ENCODE data around the gene MYH7. TPM values are rescaled to one million over a fixed set of nuclear protein-coding genes. Genes with fewer than 3 reads are reported as not detected.

Gene MYH7
- polyA plus RNA-seq, 1 donor from 2014 or later = 0.12 TPM

- Histone ChIP-seq H3K9me3 (ENCODE audit: low read length) (no peaks in the 10 kb centered on the region), H4K20me1 (ENCODE audit: insufficient read depth) (no peaks in the 10 kb centered on the region), H3K79me2 (replicated peaks; ENCODE audit: insufficient read depth, low read length) (no peaks in the 10 kb centered on the region), H3K36me3 (ENCODE audit: insufficient read depth, low read length) (no peaks in the 10 kb centered on the region), H3F3A (ENCODE audit: insufficient read depth, low read length, poor library complexity, severe bottlenecking) (peaks cover 5% of the 10 kb centered on the region), H3K27ac (ENCODE audit: low read length) (peak overlapping the region; percentile 93), H2AFZ (ENCODE audit: low read depth, low read length) (no peak overlapping the region), H3K9me2 (ENCODE audit: insufficient read depth, low read length) (no peaks in the 10 kb centered on the region), H3K4me3 (ENCODE audit: low read length) (no peak overlapping the region), H3K9ac (ENCODE audit: low read length) (peak overlapping the region; percentile 71), H3K4me2 (ENCODE audit: low read length) (no peak overlapping the region), H3K27me3 (ENCODE audit: insufficient read depth, low read depth, low read length) (no peaks in the 10 kb centered on the region)
- TF ChIP-seq, protein P1, sequence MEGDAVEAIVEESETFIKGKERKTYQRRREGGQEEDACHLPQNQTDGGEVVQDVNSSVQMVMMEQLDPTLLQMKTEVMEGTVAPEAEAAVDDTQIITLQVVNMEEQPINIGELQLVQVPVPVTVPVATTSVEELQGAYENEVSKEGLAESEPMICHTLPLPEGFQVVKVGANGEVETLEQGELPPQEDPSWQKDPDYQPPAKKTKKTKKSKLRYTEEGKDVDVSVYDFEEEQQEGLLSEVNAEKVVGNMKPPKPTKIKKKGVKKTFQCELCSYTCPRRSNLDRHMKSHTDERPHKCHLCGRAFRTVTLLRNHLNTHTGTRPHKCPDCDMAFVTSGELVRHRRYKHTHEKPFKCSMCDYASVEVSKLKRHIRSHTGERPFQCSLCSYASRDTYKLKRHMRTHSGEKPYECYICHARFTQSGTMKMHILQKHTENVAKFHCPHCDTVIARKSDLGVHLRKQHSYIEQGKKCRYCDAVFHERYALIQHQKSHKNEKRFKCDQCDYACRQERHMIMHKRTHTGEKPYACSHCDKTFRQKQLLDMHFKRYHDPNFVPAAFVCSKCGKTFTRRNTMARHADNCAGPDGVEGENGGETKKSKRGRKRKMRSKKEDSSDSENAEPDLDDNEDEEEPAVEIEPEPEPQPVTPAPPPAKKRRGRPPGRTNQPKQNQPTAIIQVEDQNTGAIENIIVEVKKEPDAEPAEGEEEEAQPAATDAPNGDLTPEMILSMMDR (IDR thresholded peaks at IDR 0.05; ENCODE audit: poor library complexity, severe bottlenecking) = no peak
- TF ChIP-seq RAD21 (conservative IDR thresholded peaks at IDR 0.05) (no peak), EZH2 (IDR thresholded peaks at IDR 0.05; ENCODE audit: borderline replicate concordance, insufficient read depth, low read length, poor library complexity, severe bottlenecking) (no peak), MXI1 (conservative IDR thresholded peaks at IDR 0.05; ENCODE audit: poor library complexity, severe bottlenecking) (no peak)
These were observed 2.9 kb upstream of the MYH7 start for GRCh38 chr14:23438101-23438971.

DNA sequence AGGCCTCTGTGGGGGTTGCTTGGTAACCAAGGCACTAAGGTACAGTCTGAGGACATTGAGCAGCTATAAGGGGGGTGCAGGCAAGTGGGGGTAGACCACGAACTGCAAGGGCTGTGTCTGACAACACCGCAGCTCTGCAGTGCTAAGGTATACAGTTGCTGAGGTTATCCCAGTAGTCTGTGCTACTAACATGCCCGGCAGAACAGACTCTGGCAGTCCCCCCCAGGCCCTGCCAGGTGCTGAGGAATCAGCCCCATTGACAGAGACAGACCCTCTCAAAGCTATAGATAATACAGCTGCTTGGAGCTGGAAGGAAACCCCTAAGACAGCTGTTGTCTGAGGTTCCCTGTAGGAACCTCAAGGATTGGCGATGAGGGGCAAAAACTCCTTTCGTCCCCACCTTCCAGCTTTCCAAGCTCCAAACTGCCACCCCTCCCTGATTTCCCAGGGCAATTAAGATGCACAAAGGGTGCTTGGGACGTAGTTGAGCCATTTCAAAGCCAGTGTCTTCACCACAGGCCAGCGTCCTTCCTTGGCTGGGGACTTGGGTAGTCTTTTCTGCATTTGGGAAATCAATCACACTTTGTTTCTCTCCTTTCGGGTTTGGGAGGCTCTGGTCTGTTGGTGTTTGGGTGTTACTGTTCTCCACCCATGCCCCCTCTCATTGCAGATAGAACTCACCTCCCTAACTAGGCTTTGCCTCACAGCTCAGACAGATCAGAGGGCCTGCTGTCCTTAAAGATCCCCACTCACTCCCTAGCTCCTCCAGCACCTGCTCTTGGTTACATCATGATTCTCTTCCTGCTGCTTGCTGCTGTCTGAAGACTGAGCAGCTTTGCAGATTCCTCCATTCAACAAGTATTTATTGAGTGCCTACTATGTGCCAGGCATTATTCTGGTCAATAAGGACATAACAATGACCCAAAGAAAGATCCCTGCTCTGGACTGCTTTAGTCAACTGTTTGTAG is 2.0 kb upstream of the MYH7 start:
- H3K79me2 ChIP-seq (replicated peaks; ENCODE audit: insufficient read depth, low read length) = no peaks in the 10 kb centered on the region
- peak overlapping the region; percentile 71 for H3K9ac ChIP-seq (ENCODE audit: low read length)
- H4K20me1 ChIP-seq (ENCODE audit: insufficient read depth) = no peaks in the 10 kb centered on the region
- no peaks in the 10 kb centered on the region for H3K27me3 ChIP-seq (ENCODE audit: insufficient read depth, low read depth, low read length)
- no peaks in the 10 kb centered on the region for H3K36me3 ChIP-seq (ENCODE audit: insufficient read depth, low read length)
- H3K4me3 ChIP-seq (ENCODE audit: low read length) = peak overlapping the region; percentile 30
- H3K27ac ChIP-seq (ENCODE audit: low read length) = peak overlapping the region; percentile 93
- peaks cover 5% of the 10 kb centered on the region for H3F3A ChIP-seq (ENCODE audit: insufficient read depth, low read length, poor library complexity, severe bottlenecking)
- H3K9me3 ChIP-seq (ENCODE audit: low read length) = no peaks in the 10 kb centered on the region
- H3K9me2 ChIP-seq (ENCODE audit: insufficient read depth, low read length) = no peaks in the 10 kb centered on the region
- H2AFZ ChIP-seq (ENCODE audit: low read depth, low read length) = peak overlapping the region; percentile 42
- peak overlapping the region; percentile 7 for H3K4me2 ChIP-seq (ENCODE audit: low read length)
- TF ChIP-seq POLR2AphosphoS5 (IDR thresholded peaks at IDR 0.05) (no peak), SMC3 (conservative IDR thresholded peaks at IDR 0.05; ENCODE audit: poor library complexity) (no peak), EP300 (conservative IDR thresholded peaks at IDR 0.05; ENCODE audit: poor library complexity, severe bottlenecking) (peak; percentile 1), RAD21 (conservative IDR thresholded peaks at IDR 0.05) (peak; percentile 25), TAF1 (IDR thresholded peaks at IDR 0.05; ENCODE audit: low read depth) (no peak), EZH2 (IDR thresholded peaks at IDR 0.05; ENCODE audit: borderline replicate concordance, insufficient read depth, low read length, poor library complexity, severe bottlenecking) (no peak), MXI1 (conservative IDR thresholded peaks at IDR 0.05; ENCODE audit: poor library complexity, severe bottlenecking) (no peak)
- TF ChIP-seq, protein P2, sequence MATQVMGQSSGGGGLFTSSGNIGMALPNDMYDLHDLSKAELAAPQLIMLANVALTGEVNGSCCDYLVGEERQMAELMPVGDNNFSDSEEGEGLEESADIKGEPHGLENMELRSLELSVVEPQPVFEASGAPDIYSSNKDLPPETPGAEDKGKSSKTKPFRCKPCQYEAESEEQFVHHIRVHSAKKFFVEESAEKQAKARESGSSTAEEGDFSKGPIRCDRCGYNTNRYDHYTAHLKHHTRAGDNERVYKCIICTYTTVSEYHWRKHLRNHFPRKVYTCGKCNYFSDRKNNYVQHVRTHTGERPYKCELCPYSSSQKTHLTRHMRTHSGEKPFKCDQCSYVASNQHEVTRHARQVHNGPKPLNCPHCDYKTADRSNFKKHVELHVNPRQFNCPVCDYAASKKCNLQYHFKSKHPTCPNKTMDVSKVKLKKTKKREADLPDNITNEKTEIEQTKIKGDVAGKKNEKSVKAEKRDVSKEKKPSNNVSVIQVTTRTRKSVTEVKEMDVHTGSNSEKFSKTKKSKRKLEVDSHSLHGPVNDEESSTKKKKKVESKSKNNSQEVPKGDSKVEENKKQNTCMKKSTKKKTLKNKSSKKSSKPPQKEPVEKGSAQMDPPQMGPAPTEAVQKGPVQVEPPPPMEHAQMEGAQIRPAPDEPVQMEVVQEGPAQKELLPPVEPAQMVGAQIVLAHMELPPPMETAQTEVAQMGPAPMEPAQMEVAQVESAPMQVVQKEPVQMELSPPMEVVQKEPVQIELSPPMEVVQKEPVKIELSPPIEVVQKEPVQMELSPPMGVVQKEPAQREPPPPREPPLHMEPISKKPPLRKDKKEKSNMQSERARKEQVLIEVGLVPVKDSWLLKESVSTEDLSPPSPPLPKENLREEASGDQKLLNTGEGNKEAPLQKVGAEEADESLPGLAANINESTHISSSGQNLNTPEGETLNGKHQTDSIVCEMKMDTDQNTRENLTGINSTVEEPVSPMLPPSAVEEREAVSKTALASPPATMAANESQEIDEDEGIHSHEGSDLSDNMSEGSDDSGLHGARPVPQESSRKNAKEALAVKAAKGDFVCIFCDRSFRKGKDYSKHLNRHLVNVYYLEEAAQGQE (IDR thresholded peaks at IDR 0.05; ENCODE audit: borderline replicate concordance) = no peak
- TF ChIP-seq, protein P1 (IDR thresholded peaks at IDR 0.05; ENCODE audit: poor library complexity, severe bottlenecking) = no peak

Measured in neural cell (in vitro differentiated cells).